ENCODE measurements around the gene SFMBT1.
A peak's percentile ranks its signal among the peaks of the same experiment; 100 is the strongest.

SFMBT1 gene

DNA sequence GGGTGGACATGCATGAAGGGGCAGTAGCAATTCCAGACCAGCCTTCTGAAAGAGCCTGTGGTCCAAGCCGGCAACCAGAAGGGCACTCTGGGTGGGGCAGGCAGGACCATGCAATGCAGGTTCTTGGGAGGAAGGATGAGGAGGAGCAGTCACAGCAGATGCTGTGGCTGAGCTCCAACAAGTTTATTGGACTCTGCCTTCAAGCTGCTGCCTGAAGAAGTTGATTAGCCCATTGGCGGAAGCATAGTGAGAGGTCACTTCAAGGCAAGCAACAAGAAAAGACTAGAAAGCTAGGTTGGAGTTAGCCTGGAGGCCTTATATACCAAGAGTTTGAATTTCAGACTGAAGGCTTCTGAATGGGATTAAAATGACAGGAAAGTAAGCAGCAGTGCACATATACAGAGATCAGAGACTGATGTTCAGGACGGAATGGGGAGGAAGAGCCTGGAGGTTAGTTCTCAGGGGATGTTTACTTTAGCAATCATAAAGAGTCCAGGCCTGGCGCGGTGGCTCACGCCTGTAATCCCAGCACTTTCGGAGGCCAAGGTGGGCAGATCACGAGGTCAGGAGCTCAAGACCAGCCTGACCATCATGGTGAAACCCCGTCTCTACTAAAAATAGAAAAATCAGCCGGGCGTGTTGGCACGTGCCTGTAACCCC, 39.9 kb downstream of the SFMBT1 start:
- H3K9ac ChIP-seq, result no peak overlapping the region
- H3K36me3 ChIP-seq, result peaks cover 0 to 5% (median 0%) of the 10 kb centered on the region in 11 experiments; a peak in 2 of 22 replicates
- H3K4me1 ChIP-seq, result peaks cover 5 to 40% (median 26%) of the 10 kb centered on the region in 10 experiments; a peak in 17 of 20 replicates
- no peak for TF ChIP-seq Cebpa-rat (IDR thresholded peaks at IDR 0.05)
- peak overlapping the region in 10 of 11 experiments; percentile 5 to 55 (median 37); a peak in 16 of 22 replicates for H3K4me2 ChIP-seq
- H4K20me1 ChIP-seq, result peaks cover 0 to 32% (median 12%) of the 10 kb centered on the region in 11 experiments; a peak in 15 of 22 replicates
- peaks cover 0 to 17% (median 7%) of the 10 kb centered on the region in 11 experiments; a peak in 6 of 22 replicates for H3K27me3 ChIP-seq
- no peak overlapping the region for H3K27ac ChIP-seq
- peaks cover 0 to 14% (median 5%) of the 10 kb centered on the region in 11 experiments; a peak in 9 of 22 replicates for H3K9me3 ChIP-seq (replicated peaks in 1 of 11)
- no peak overlapping the region for H3K4me3 ChIP-seq

DNA sequence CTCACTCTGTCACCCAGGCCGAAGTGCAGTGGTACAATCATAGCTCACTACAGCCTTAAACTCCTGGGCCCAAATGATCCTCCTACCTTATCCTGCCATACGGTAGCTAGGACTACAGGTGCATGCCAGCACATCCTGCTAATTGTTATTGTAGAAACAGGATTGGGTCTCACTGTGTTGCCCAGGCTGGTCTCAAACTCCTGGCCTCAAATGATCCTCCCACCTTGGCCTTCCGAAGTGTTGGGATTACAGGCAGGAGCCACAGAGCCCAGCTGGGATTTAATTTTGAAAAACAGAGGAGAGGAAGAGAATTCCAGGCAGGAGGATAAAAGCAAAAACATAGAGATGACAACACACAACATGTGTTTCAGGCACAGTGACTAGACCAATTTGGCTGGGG, 40.5 kb downstream of the SFMBT1 start:
- peaks cover 0 to 26% (median 12%) of the 10 kb centered on the region in 11 experiments; a peak in 15 of 22 replicates for H4K20me1 ChIP-seq
- TF ChIP-seq Cebpa-rat (IDR thresholded peaks at IDR 0.05), result no peak

DNA sequence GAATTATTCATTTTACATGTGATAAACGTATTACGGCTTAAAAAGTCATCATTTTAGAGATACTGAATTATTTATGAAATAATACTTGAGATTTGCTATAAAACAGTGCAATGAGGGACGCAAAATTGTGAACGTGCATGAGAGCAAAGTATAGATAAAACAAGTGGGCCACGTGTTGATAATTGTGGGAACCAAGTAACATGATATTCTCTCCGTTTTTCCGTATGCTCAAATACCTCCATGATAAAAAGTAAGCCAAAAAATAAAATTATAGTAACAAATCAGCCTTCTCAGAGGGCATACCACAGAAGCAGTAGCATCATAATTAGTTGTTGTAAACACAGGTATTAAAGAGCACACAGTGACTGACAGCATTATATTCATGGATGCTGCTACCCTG, 42.6 kb downstream of the SFMBT1 start:
- Histone ChIP-seq H3K27ac (no peak overlapping the region), H3K27me3 (peaks cover 0 to 17% (median 7%) of the 10 kb centered on the region in 11 experiments; a peak in 6 of 22 replicates), H3K4me3 (no peak overlapping the region), H3K4me1 (peaks cover 5 to 18% (median 14%) of the 10 kb centered on the region in 10 experiments; a peak in 15 of 20 replicates), H3K9ac (no peak overlapping the region), H4K20me1 (peaks cover 0 to 19% (median 12%) of the 10 kb centered on the region in 11 experiments; a peak in 15 of 22 replicates), H3K36me3 (peaks cover 0 to 13% (median 5%) of the 10 kb centered on the region in 11 experiments; a peak in 9 of 22 replicates), H3K4me2 (no peak overlapping the region), H3K9me3 (replicated peaks in 1 of 11) (peaks cover 0 to 21% (median 10%) of the 10 kb centered on the region in 11 experiments; a peak in 12 of 22 replicates)
- TF ChIP-seq Cebpa-rat (IDR thresholded peaks at IDR 0.05), result no peak

More for the DNA sequence above, 40.5 kb downstream of the SFMBT1 start:
- Histone ChIP-seq H3K4me1 (peaks cover 5 to 34% (median 22%) of the 10 kb centered on the region in 10 experiments; a peak in 17 of 20 replicates), H3K27ac (no peak overlapping the region), H3K36me3 (peaks cover 0 to 5% (median 0%) of the 10 kb centered on the region in 11 experiments; a peak in 2 of 22 replicates), H3K9ac (no peak overlapping the region), H3K4me2 (peak overlapping the region in 3 of 11 experiments; percentile 40 to 55 (median 47); a peak in 4 of 22 replicates), H3K27me3 (peaks cover 0 to 17% (median 7%) of the 10 kb centered on the region in 11 experiments; a peak in 6 of 22 replicates), H3K9me3 (replicated peaks in 1 of 11) (peaks cover 0 to 14% (median 5%) of the 10 kb centered on the region in 11 experiments; a peak in 9 of 22 replicates), H3K4me3 (no peak overlapping the region)

DNA sequence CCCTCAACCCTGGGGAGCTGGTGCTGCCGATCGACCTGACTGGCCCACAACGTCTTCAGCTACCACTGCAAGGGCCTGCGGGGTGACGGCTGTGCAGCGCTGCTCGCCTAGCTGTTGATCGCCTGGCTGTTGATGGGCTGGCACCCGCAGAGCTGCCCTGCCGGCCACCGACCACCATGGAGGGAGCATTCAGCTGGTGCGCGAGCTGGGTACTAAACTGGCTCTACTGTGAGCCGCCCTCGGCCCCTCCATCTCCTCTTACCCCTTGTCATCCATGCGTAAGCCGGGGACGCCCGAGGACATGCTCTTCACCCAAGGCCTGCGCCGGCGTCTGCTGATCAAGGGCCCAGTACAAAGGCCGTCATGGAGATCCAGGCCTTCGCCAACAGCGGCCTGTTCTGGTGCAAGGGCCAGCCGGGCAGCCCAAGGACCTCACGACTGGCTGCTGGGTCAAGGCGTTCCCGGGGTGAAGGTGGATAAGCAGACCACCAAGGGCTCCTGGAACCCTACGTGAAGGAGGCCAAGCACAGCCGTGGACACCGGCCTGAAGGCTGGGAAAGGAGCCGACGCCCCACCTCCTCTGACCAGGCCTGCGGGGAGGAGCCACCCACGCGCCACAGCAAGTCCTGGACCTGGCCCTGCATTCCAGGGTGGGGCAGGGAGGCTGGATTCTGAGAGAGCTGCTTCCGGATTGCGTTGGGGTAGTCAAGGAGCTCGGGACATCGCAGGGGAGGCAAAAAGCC, 46.9 kb downstream of the SFMBT1 start:
- H3K4me1 ChIP-seq, result no peaks in the 10 kb centered on the region
- H3K9me3 ChIP-seq (replicated peaks in 1 of 11), result peaks cover 0 to 17% (median 6%) of the 10 kb centered on the region in 11 experiments; a peak in 8 of 22 replicates
- H3K36me3 ChIP-seq, result peaks cover 0 to 15% (median 7%) of the 10 kb centered on the region in 11 experiments; a peak in 7 of 22 replicates
- no peak overlapping the region for H3K4me2 ChIP-seq
- no peak for TF ChIP-seq Cebpa-rat (IDR thresholded peaks at IDR 0.05)
- H3K27me3 ChIP-seq, result no peaks in the 10 kb centered on the region
- peaks cover 0 to under 1% (median 0%) of the 10 kb centered on the region in 11 experiments; a peak in 1 of 22 replicates for H4K20me1 ChIP-seq
- H3K9ac ChIP-seq, result no peak overlapping the region
- H3K4me3 ChIP-seq, result no peak overlapping the region
- no peak overlapping the region for H3K27ac ChIP-seq

DNA sequence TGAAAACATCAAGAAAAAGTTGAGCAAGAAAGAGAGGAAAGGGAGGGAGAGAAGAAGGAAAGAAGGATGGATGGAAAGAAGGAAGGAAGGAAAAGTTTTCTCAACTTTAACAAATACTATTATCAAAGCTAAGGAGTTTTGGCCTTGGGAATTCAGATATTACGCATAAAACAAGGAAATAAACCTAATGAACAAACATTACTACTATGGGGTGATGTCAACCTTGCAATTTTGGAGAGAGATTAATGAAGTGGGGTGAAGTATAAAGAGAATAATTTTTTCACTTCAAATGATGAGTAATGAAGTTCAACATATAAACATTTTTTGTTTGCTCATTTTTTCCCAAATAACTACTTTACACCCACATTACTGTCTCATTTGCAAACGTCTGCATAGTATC, 55.2 kb downstream of the SFMBT1 start:
- Histone ChIP-seq H3K9ac (no peak overlapping the region), H3K4me3 (no peak overlapping the region), H3K27ac (no peak overlapping the region), H4K20me1 (peaks cover 0 to 83% (median 62%) of the 10 kb centered on the region in 11 experiments; a peak in 18 of 22 replicates), H3K36me3 (no peaks in the 10 kb centered on the region), H3K4me2 (0 out of 22 replicates have a peak overlapping the region, but pooled peaks of 1 of the 11 experiments have one; percentile 67), H3K4me1 (peaks cover 4 to 50% (median 27%) of the 10 kb centered on the region in 10 experiments), H3K27me3 (peaks cover 16 to 58% (median 40%) of the 10 kb centered on the region in 11 experiments), H3K9me3 (replicated peaks in 1 of 11) (no peaks in the 10 kb centered on the region)
- no peak for TF ChIP-seq Cebpa-rat (IDR thresholded peaks at IDR 0.05)

DNA sequence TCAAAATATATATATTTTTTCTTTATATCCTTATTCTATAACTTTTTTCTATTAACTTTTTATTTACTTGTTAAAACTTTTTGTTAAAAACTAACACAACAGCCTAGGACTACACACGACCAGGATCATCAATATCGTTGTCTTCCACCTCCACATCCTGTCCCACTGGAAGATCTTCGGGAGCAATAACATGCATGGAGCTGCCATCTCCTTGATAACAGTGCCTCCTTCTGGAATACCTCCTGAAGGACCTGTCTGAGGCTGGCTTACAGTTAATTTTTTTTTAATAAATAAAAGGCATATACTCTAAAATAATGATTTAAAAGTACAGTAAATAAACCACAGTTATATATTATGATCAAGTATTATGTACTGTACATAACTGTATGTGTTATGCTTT, 58.9 kb downstream of the SFMBT1 start:
- no peak for TF ChIP-seq Cebpa-rat (IDR thresholded peaks at IDR 0.05)
- H3K27ac ChIP-seq, result no peak overlapping the region

DNA sequence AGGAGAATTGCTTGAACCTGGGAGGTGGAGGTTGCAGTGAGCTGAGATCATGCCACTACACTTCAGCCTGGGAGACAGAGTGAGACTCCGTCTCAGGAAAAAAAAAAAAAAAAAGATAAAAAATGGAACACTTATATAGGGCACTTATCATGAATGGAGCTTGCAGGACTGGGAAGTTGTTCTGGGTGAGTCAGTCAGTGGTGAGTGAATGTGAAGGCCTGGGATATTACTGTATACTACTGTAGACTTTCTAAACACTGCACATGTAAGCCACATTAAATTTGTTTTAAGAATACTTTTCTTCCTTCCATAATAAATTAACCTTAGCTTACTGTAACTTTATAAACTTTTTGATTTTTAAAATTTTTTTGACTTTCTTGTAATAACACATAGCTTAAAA, 59.8 kb downstream of the SFMBT1 start:
- peak overlapping the region in 7 of 11 experiments; percentile 2 to 78 (median 70); a peak in 8 of 22 replicates for H3K4me2 ChIP-seq
- TF ChIP-seq Cebpa-rat (IDR thresholded peaks at IDR 0.05), result no peak
- H3K4me1 ChIP-seq, result peaks cover 36 to 81% (median 55%) of the 10 kb centered on the region in 10 experiments
- H3K36me3 ChIP-seq, result peaks cover 0 to 10% (median 0%) of the 10 kb centered on the region in 11 experiments; a peak in 3 of 22 replicates
- peaks cover 7 to 15% (median 12%) of the 10 kb centered on the region in 11 experiments for H3K9me3 ChIP-seq (replicated peaks in 1 of 11)
- H4K20me1 ChIP-seq, result peaks cover 0 to 93% (median 60%) of the 10 kb centered on the region in 11 experiments; a peak in 16 of 22 replicates
- H3K27ac ChIP-seq, result no peak overlapping the region
- H3K9ac ChIP-seq, result no peak overlapping the region
- no peak overlapping the region for H3K4me3 ChIP-seq
- H3K27me3 ChIP-seq, result peaks cover 16 to 56% (median 32%) of the 10 kb centered on the region in 11 experiments

More for the DNA sequence above, 58.9 kb downstream of the SFMBT1 start:
- H3K9ac ChIP-seq, result no peak overlapping the region
- H3K36me3 ChIP-seq, result 0 out of 22 replicates have a peak, but pooled peaks cover 0 to 2% (median 0%) of the 10 kb centered on the region in 11 experiments
- peaks cover 0 to 95% (median 69%) of the 10 kb centered on the region in 11 experiments; a peak in 18 of 22 replicates for H4K20me1 ChIP-seq
- peak overlapping the region in 8 of 11 experiments; percentile 16 to 76 (median 68); a peak in 13 of 22 replicates for H3K4me2 ChIP-seq
- H3K9me3 ChIP-seq (replicated peaks in 1 of 11), result peaks cover 0 to 6% (median 4%) of the 10 kb centered on the region in 11 experiments; a peak in 16 of 22 replicates
- peaks cover 36 to 81% (median 55%) of the 10 kb centered on the region in 10 experiments for H3K4me1 ChIP-seq
- peaks cover 16 to 60% (median 36%) of the 10 kb centered on the region in 11 experiments for H3K27me3 ChIP-seq
- H3K4me3 ChIP-seq, result no peak overlapping the region

DNA sequence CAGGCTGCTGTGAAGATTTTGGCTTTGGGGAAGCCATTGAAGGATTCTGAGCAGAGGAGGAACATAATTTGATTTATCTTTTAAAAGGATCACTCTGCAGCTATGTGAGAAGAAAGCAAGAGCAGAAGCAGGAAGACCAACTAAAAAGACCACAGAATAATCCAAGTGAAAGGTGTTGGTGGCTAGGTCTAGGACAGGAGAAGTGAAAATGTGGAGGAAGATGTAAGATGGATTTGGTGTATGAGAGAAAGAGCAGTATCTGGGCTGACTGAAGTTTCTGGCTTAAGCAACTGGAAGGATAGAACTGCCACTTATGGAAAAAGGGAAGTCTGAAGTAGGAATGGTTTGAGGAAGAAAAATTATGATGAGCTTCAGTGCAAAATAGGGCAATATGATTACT, 62.0 kb downstream of the SFMBT1 start:
- peak overlapping the region in 3 of 11 experiments; percentile 2 to 38 (median 33); a peak in 5 of 22 replicates for H3K9ac ChIP-seq
- H4K20me1 ChIP-seq, result peaks cover 0 to 78% (median 38%) of the 10 kb centered on the region in 11 experiments; a peak in 16 of 22 replicates
- H3K4me1 ChIP-seq, result peaks cover 36 to 63% (median 52%) of the 10 kb centered on the region in 10 experiments
- no peak for TF ChIP-seq Cebpa-rat (IDR thresholded peaks at IDR 0.05)
- H3K9me3 ChIP-seq (replicated peaks in 1 of 11), result peaks cover 16 to 24% (median 19%) of the 10 kb centered on the region in 11 experiments
- H3K36me3 ChIP-seq, result peaks cover 0 to 11% (median 0%) of the 10 kb centered on the region in 11 experiments; a peak in 3 of 22 replicates
- H3K4me2 ChIP-seq, result peak overlapping the region; percentile 56 to 95 (median 72)
- H3K27me3 ChIP-seq, result peaks cover 0 to 36% (median 9%) of the 10 kb centered on the region in 11 experiments; a peak in 13 of 22 replicates
- peak overlapping the region in 9 of 11 experiments; percentile 0 to 75 (median 28); a peak in 11 of 22 replicates for H3K27ac ChIP-seq
- H3K4me3 ChIP-seq, result peak overlapping the region in 2 of 10 experiments; percentile 7 to 19; a peak in 1 of 20 replicates
